Neural progenitor cell (in vitro differentiated cells): ENCODE measurements around the gene OLFML2B. TPM values are rescaled to one million over a fixed set of nuclear protein-coding genes. Genes with fewer than 3 reads are reported as not detected.

ENCODE experiments used
- DNase-seq: peaks from one replicate; pipeline ENCODE4 v3.0.0-alpha.2; 2016; ENCODE audit warnings: low spot score
- H2AFZ ChIP-seq: fragments of 200-600 bp; sonication (generic); replicated peaks from 2 replicates; pipeline ENCODE4 v1.6.1; 2016; ENCODE audit warnings: antibody characterized with exemption
- H3F3A ChIP-seq: fragments of 200-600 bp; sonication (generic); 2 replicates; pipeline ENCODE4 v1.6.1; 2016; ENCODE audit warnings: antibody characterized with exemption, low read depth
- H3K27ac ChIP-seq: fragments of 200-600 bp; sonication (generic); 2 replicates; pipeline ENCODE4 v1.5.1; 2016; ENCODE audit warnings: mild to moderate bottlenecking
- H3K27me3 ChIP-seq: fragments of 200-600 bp; sonication (generic); 2 replicates; pipeline ENCODE4 v1.6.1; 2016; ENCODE audit warnings: mild to moderate bottlenecking, moderate library complexity
- H3K36me3 ChIP-seq: fragments of 200-600 bp; sonication (generic); 2 replicates; pipeline ENCODE4 v1.5.1; 2016
- H3K4me1 ChIP-seq: fragments of 200-600 bp; sonication (generic); 2 replicates; pipeline ENCODE4 v1.6.1; 2016; ENCODE audit warnings: mixed run types
- H3K4me2 ChIP-seq: fragments of 200-600 bp; sonication (generic); 2 replicates; pipeline ENCODE4 v1.6.1; 2016
- H3K4me3 ChIP-seq: fragments of 200-600 bp; sonication (generic); 2 replicates; pipeline ENCODE4 v1.5.1; 2016
- H3K79me2 ChIP-seq: fragments of 200-600 bp; sonication (generic); 2 replicates; pipeline ENCODE4 v1.6.1; 2016; ENCODE audit warnings: low read depth
- H3K9ac ChIP-seq: fragments of 200-600 bp; sonication (generic); 2 replicates; pipeline ENCODE4 v1.6.1; 2016
- H3K9me3 ChIP-seq: fragments of 200-600 bp; sonication (generic); 2 replicates; pipeline ENCODE4 v1.5.1; 2016; ENCODE audit warnings: low read depth
- H4K20me1 ChIP-seq: fragments of 200-600 bp; sonication (generic); 2 replicates; pipeline ENCODE4 v1.6.1; 2016; ENCODE audit warnings: low read depth
- H3K27ac Mint-ChIP-seq: 3 replicates; pipeline ENCODE4 v1.8.0; 2021; ENCODE audit warnings: mixed read lengths
- H3K27me3 Mint-ChIP-seq: 2 replicates; pipeline ENCODE4 v1.8.0; 2022; ENCODE audit warnings: low read depth, mild to moderate bottlenecking, inconsistent platforms, moderate library complexity, mixed read lengths; ENCODE audit not compliant: insufficient read depth
- H3K36me3 Mint-ChIP-seq: 3 replicates; pipeline ENCODE4 v1.8.0; 2021; ENCODE audit warnings: mixed read lengths
- H3K4me1 Mint-ChIP-seq: 3 replicates; pipeline ENCODE4 v1.8.0; 2021; ENCODE audit warnings: mixed read lengths
- H3K4me3 Mint-ChIP-seq: 3 replicates; pipeline ENCODE4 v1.8.0; 2021; ENCODE audit warnings: mild to moderate bottlenecking, moderate library complexity, mixed read lengths
- H3K9me3 Mint-ChIP-seq: 3 replicates; pipeline ENCODE4 v1.8.0; 2020; ENCODE audit warnings: mixed read lengths
- CTCF ChIP-seq: fragments of 200-600 bp; sonication (generic); IDR thresholded peaks from 2 replicates; pipeline ENCODE4 v1.5.1; 2017; ENCODE audit warnings: antibody characterized with exemption, mild to moderate bottlenecking
- EZH2 ChIP-seq: fragments of 200-600 bp; sonication (generic); IDR thresholded peaks from 2 replicates; pipeline ENCODE4 v1.6.1; 2017; ENCODE audit warnings: antibody characterized with exemption, mild to moderate bottlenecking, moderate library complexity
- EZH2phosphoT487 ChIP-seq: fragments of 200-600 bp; sonication (generic); IDR thresholded peaks from 2 replicates; pipeline ENCODE4 v1.6.1; 2017; ENCODE audit warnings: antibody characterized with exemption
- total RNA-seq: library from RNA; depleted of rRNA; stranded (reverse); fragments of >200 nt; gene quantifications from 2 replicates; pipeline ENCODE4 v1.2.3, GENCODE V29; 2015; ENCODE audit warnings: low replicate concordance

OLFML2B gene
- total RNA-seq, 1 donor from 2014 or later = 1.3 TPM

GRCh38 chr1:162013289-162013688 lies 10.4 kb downstream of the OLFML2B start:
- no peak overlapping the region for H2AFZ ChIP-seq
- H3K27ac Mint-ChIP-seq = no peak overlapping the region
- no peaks in the 10 kb centered on the region for H3K27me3 ChIP-seq
- no peaks in the 10 kb centered on the region for H3F3A ChIP-seq
- no peak for DNase-seq
- H3K9ac ChIP-seq = no peak overlapping the region
- no peaks in the 10 kb centered on the region for H3K4me1 ChIP-seq
- H3K9me3 Mint-ChIP-seq = peaks cover 5% of the 10 kb centered on the region
- no peak for TF ChIP-seq CTCF
- no peak for TF ChIP-seq EZH2phosphoT487
- TF ChIP-seq EZH2 = no peak
- H3K79me2 ChIP-seq = no peaks in the 10 kb centered on the region
- H4K20me1 ChIP-seq = no peaks in the 10 kb centered on the region
- H3K4me1 Mint-ChIP-seq = peaks cover 2% of the 10 kb centered on the region
- H3K27me3 Mint-ChIP-seq = peaks cover 7% of the 10 kb centered on the region
- H3K4me3 Mint-ChIP-seq = no peak overlapping the region
- peaks cover 8% of the 10 kb centered on the region for H3K36me3 Mint-ChIP-seq
- H3K27ac ChIP-seq = no peak overlapping the region
- no peak overlapping the region for H3K4me3 ChIP-seq
- H3K9me3 ChIP-seq = no peaks in the 10 kb centered on the region
- no peak overlapping the region for H3K4me2 ChIP-seq
- H3K36me3 ChIP-seq = no peaks in the 10 kb centered on the region

GRCh38 chr1:162011337-162012012 lies 12.2 kb downstream of the OLFML2B start:
- Mint-ChIP-seq H3K4me1 (peaks cover 2% of the 10 kb centered on the region), H3K9me3 (peaks cover 5% of the 10 kb centered on the region)
- TF ChIP-seq EZH2 (no peak), CTCF (no peak)

GRCh38 chr1:162010175-162010506 lies 13.5 kb downstream of the OLFML2B start:
- H3K4me3 Mint-ChIP-seq = no peak overlapping the region
- Histone ChIP-seq H3K9ac (no peak overlapping the region), H4K20me1 (no peaks in the 10 kb centered on the region), H3K4me1 (no peaks in the 10 kb centered on the region), H3K79me2 (no peaks in the 10 kb centered on the region), H3K36me3 (no peaks in the 10 kb centered on the region), H2AFZ (no peak overlapping the region), H3K27me3 (no peaks in the 10 kb centered on the region), H3K27ac (no peak overlapping the region), H3K9me3 (no peaks in the 10 kb centered on the region), H3K4me2 (no peak overlapping the region), H3K4me3 (no peak overlapping the region), H3F3A (no peaks in the 10 kb centered on the region)
- no peak overlapping the region for H3K27ac Mint-ChIP-seq
- peaks cover 8% of the 10 kb centered on the region for H3K36me3 Mint-ChIP-seq
- H3K27me3 Mint-ChIP-seq = peaks cover 2% of the 10 kb centered on the region
- TF ChIP-seq CTCF (no peak), EZH2phosphoT487 (no peak)
- H3K4me1 Mint-ChIP-seq = peaks cover 2% of the 10 kb centered on the region
- DNase-seq = no peak
- peaks cover 5% of the 10 kb centered on the region for H3K9me3 Mint-ChIP-seq

More at GRCh38 chr1:162011337-162012012, 12.2 kb downstream of the OLFML2B start:
- Histone ChIP-seq H3K4me3 (no peak overlapping the region), H3K36me3 (no peaks in the 10 kb centered on the region), H3K79me2 (no peaks in the 10 kb centered on the region), H3K27ac (no peak overlapping the region), H3K27me3 (no peaks in the 10 kb centered on the region), H3K4me1 (no peaks in the 10 kb centered on the region), H3F3A (no peaks in the 10 kb centered on the region), H2AFZ (no peak overlapping the region), H3K4me2 (no peak overlapping the region), H3K9ac (no peak overlapping the region), H3K9me3 (no peaks in the 10 kb centered on the region), H4K20me1 (no peaks in the 10 kb centered on the region)
- peaks cover 8% of the 10 kb centered on the region for H3K36me3 Mint-ChIP-seq
- H3K27me3 Mint-ChIP-seq = peaks cover 3% of the 10 kb centered on the region
- no peak overlapping the region for H3K27ac Mint-ChIP-seq
- H3K4me3 Mint-ChIP-seq = no peak overlapping the region
- no peak for DNase-seq
